IMR-90 (cell line): ENCODE results near the gene ALK.

Experiments used
- CEBPB ChIP-seq: IDR thresholded peaks from 2 replicates; pipeline ENCODE4 v1.6.1; 2012; ENCODE audit warnings: low read depth, low read length, improper control_type of control experiment
- MAFK ChIP-seq: IDR thresholded peaks from 2 replicates; pipeline ENCODE4 v1.6.1; 2012; ENCODE audit warnings: low read depth, low read length, improper control_type of control experiment
- POLR2A ChIP-seq: IDR thresholded peaks from 2 replicates; pipeline ENCODE4 v1.6.1; 2012; ENCODE audit warnings: mild to moderate bottlenecking, low read depth, low read length
- RFX5 ChIP-seq: IDR thresholded peaks from 2 replicates; pipeline ENCODE4 v1.8.0; 2012; ENCODE audit warnings: low read depth, mild to moderate bottlenecking, low read length, moderate library complexity
- TF ChIP-seq, protein P1 (sequence below): conservative IDR thresholded peaks from 2 replicates; pipeline ENCODE4 v1.5.1; 2012; ENCODE audit warnings: mild to moderate bottlenecking, low read depth, low read length, improper control_type of control experiment
- TF ChIP-seq, protein P2 (sequence below): fragments of 150-350 bp; IDR thresholded peaks from 2 replicates; pipeline ENCODE4 v1.6.1; 2017; ENCODE audit warnings: mild to moderate bottlenecking, antibody characterized with exemption, low read length, low read depth

- TF ChIP-seq, protein P1, sequence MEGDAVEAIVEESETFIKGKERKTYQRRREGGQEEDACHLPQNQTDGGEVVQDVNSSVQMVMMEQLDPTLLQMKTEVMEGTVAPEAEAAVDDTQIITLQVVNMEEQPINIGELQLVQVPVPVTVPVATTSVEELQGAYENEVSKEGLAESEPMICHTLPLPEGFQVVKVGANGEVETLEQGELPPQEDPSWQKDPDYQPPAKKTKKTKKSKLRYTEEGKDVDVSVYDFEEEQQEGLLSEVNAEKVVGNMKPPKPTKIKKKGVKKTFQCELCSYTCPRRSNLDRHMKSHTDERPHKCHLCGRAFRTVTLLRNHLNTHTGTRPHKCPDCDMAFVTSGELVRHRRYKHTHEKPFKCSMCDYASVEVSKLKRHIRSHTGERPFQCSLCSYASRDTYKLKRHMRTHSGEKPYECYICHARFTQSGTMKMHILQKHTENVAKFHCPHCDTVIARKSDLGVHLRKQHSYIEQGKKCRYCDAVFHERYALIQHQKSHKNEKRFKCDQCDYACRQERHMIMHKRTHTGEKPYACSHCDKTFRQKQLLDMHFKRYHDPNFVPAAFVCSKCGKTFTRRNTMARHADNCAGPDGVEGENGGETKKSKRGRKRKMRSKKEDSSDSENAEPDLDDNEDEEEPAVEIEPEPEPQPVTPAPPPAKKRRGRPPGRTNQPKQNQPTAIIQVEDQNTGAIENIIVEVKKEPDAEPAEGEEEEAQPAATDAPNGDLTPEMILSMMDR = no peak
- no peak for TF ChIP-seq POLR2A
- no peak for TF ChIP-seq RFX5
- no peak for TF ChIP-seq MAFK
- TF ChIP-seq, protein P2, sequence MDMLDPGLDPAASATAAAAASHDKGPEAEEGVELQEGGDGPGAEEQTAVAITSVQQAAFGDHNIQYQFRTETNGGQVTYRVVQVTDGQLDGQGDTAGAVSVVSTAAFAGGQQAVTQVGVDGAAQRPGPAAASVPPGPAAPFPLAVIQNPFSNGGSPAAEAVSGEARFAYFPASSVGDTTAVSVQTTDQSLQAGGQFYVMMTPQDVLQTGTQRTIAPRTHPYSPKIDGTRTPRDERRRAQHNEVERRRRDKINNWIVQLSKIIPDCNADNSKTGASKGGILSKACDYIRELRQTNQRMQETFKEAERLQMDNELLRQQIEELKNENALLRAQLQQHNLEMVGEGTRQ = no peak
- TF ChIP-seq CEBPB = no peak
Measured at GRCh38 chr2:29241341-29241740, 680.0 kb downstream of the ALK start.
